Measurements from ENCODE around the gene THSD8. TPM values are rescaled to one million over a fixed set of nuclear protein-coding genes. Genes with fewer than 3 reads are reported as not detected.

THSD8 gene
- total RNA-seq, 1 donor from 2014 or later, result 4.5 TPM

GRCh38 chr19:12759686-12760085 lies 42.2 kb upstream of the THSD8 start:
- Mint-ChIP-seq H3K27me3 (ENCODE audit: low read depth) (no peaks in the 10 kb centered on the region), H3K9me3 (ENCODE audit: low read depth) (no peaks in the 10 kb centered on the region), H3K4me1 (ENCODE audit: low read depth) (peaks cover 10% of the 10 kb centered on the region), H3K36me3 (ENCODE audit: low read depth) (peaks cover 7% of the 10 kb centered on the region), H3K4me3 (ENCODE audit: unreplicated experiment) (no peak overlapping the region), H3K27ac (ENCODE audit: unreplicated experiment) (no peak overlapping the region)
- no peak for DNase-seq (ENCODE audit: low spot score)
- TF ChIP-seq CTCF (IDR thresholded peaks at IDR 0.05), result no peak

GRCh38 chr19:12763100-12763499 lies 38.8 kb upstream of the THSD8 start:
- H3K4me3 Mint-ChIP-seq (ENCODE audit: unreplicated experiment), result no peak overlapping the region
- H3K27me3 Mint-ChIP-seq (ENCODE audit: low read depth), result no peaks in the 10 kb centered on the region
- H3K36me3 Mint-ChIP-seq (ENCODE audit: low read depth), result peaks cover 10% of the 10 kb centered on the region
- H3K27ac Mint-ChIP-seq (ENCODE audit: unreplicated experiment), result no peak overlapping the region
- peaks cover 9% of the 10 kb centered on the region for H3K4me1 Mint-ChIP-seq (ENCODE audit: low read depth)
- DNase-seq (ENCODE audit: low spot score), result no peak
- TF ChIP-seq CTCF (IDR thresholded peaks at IDR 0.05), result no peak
- H3K9me3 Mint-ChIP-seq (ENCODE audit: low read depth), result no peaks in the 10 kb centered on the region

GRCh38 chr19:12764698-12765097 lies 37.2 kb upstream of the THSD8 start:
- H3K4me1 Mint-ChIP-seq (ENCODE audit: low read depth), result peaks cover 7% of the 10 kb centered on the region
- no peak for TF ChIP-seq CTCF (IDR thresholded peaks at IDR 0.05)
- DNase-seq (ENCODE audit: low spot score), result no peak
- no peaks in the 10 kb centered on the region for H3K9me3 Mint-ChIP-seq (ENCODE audit: low read depth)
- H3K4me3 Mint-ChIP-seq (ENCODE audit: unreplicated experiment), result no peak overlapping the region
- H3K27me3 Mint-ChIP-seq (ENCODE audit: low read depth), result no peaks in the 10 kb centered on the region
- no peak overlapping the region for H3K27ac Mint-ChIP-seq (ENCODE audit: unreplicated experiment)
- peaks cover 10% of the 10 kb centered on the region for H3K36me3 Mint-ChIP-seq (ENCODE audit: low read depth)

GRCh38 chr19:12766051-12766521 lies 35.8 kb upstream of the THSD8 start:
- Mint-ChIP-seq H3K9me3 (ENCODE audit: low read depth) (no peaks in the 10 kb centered on the region), H3K4me3 (ENCODE audit: unreplicated experiment) (peak overlapping the region; percentile 75), H3K27me3 (ENCODE audit: low read depth) (no peaks in the 10 kb centered on the region), H3K27ac (ENCODE audit: unreplicated experiment) (no peak overlapping the region), H3K36me3 (ENCODE audit: low read depth) (peaks cover 12% of the 10 kb centered on the region), H3K4me1 (ENCODE audit: low read depth) (peaks cover 3% of the 10 kb centered on the region)
- no peak for DNase-seq (ENCODE audit: low spot score)
- peak; percentile 84 for TF ChIP-seq CTCF (IDR thresholded peaks at IDR 0.05)

GRCh38 chr19:12767150-12767549 lies 34.7 kb upstream of the THSD8 start:
- Mint-ChIP-seq H3K27me3 (ENCODE audit: low read depth) (no peaks in the 10 kb centered on the region), H3K4me3 (ENCODE audit: unreplicated experiment) (no peak overlapping the region), H3K4me1 (ENCODE audit: low read depth) (peaks cover 3% of the 10 kb centered on the region), H3K27ac (ENCODE audit: unreplicated experiment) (no peak overlapping the region), H3K36me3 (ENCODE audit: low read depth) (peaks cover 10% of the 10 kb centered on the region), H3K9me3 (ENCODE audit: low read depth) (no peaks in the 10 kb centered on the region)
- TF ChIP-seq CTCF (IDR thresholded peaks at IDR 0.05), result no peak
- no peak for DNase-seq (ENCODE audit: low spot score)

All from chondrocyte (in vitro differentiated cells).